Activated CD8-positive, alpha-beta T cell treated with anti-CD3 and anti-CD28 coated beads, Interleukin-2, amount 10 ng/mL, durations not matched to agents 7 days and 5 days (primary cell): ENCODE measurements around the gene TOGARAM1. TPM values are rescaled to one million over a fixed set of nuclear protein-coding genes. Genes with fewer than 3 reads are reported as not detected.
"Not testable (repeated sequence)": the region's sequence is repeated elsewhere in the genome, so short reads cannot be mapped to it uniquely, and the experiment has no call there.

ENCODE experiments used
- ATAC-seq: fragments of 150-1000 bp; cut with Tn5 transposase; one replicate; pipeline ENCODE4 v1.10.0; 2021; ENCODE audit warnings: moderate library complexity
- CTCF ChIA-PET: fragments of 350-600 bp; sonication (Branson Sonifier 250); formaldehyde crosslinking; loops from one replicate; lab custom pipeline; 2021; ENCODE audit warnings: antibody characterized with exemption; lab: Charles Lee
- POLR2A ChIA-PET: fragments of 350-600 bp; sonication (Branson Sonifier 250); formaldehyde crosslinking; loops from one replicate; lab custom pipeline; 2021; ENCODE audit warnings: antibody characterized with exemption; lab: Charles Lee
- DNase-seq: peaks from one replicate; pipeline ENCODE4 v3.0.0-alpha.2; 2020
- H3K27ac Mint-ChIP-seq: one replicate; pipeline ENCODE4 v1.8.0; 2021; ENCODE audit warnings: mild to moderate bottlenecking, mixed read lengths
- H3K27me3 Mint-ChIP-seq: one replicate; pipeline ENCODE4 v1.8.0; 2021; ENCODE audit warnings: low read depth, mixed read lengths
- H3K36me3 Mint-ChIP-seq: one replicate; pipeline ENCODE4 v1.8.0; 2021; ENCODE audit warnings: low read depth, mixed read lengths
- H3K4me1 Mint-ChIP-seq: one replicate; pipeline ENCODE4 v1.8.0; 2021; ENCODE audit warnings: low read depth, mixed read lengths
- H3K4me3 Mint-ChIP-seq: one replicate; pipeline ENCODE4 v1.8.0; 2021; ENCODE audit warnings: mild to moderate bottlenecking, mixed read lengths
- H3K9me3 Mint-ChIP-seq: one replicate; pipeline ENCODE4 v1.8.0; 2022; ENCODE audit warnings: mixed read lengths; ENCODE audit not compliant: insufficient read depth
- total RNA-seq, 2 experiments: library from RNA; stranded (reverse); gene quantifications; one replicate each; pipeline ENCODE4 v1.2.3, GENCODE V29; 2021

The TOGARAM1 gene
- total RNA-seq, 2 experiments from 2014 or later = 8.9 to 9.5 TPM

- Mint-ChIP-seq H3K9me3 (no peaks in the 10 kb centered on the region), H3K4me3 (no peak overlapping the region), H3K4me1 (no peaks in the 10 kb centered on the region), H3K36me3 (peaks cover 2% of the 10 kb centered on the region), H3K27me3 (no peaks in the 10 kb centered on the region), H3K27ac (no peak overlapping the region)
- CTCF ChIA-PET = interaction anchor here (0.6 kb wide), 1 partner anchor 13 kb away, joined by 3 read pairs; no protein-coding TSS in a partner anchor
- DNase-seq (no peak), ATAC-seq (no peak)
- POLR2A ChIA-PET = no interaction called here
Observed at GRCh38 chr14:45073231-45073879, 111.4 kb downstream of the TOGARAM1 start.

GRCh38 chr14:45078323-45078722 lies 116.3 kb downstream of the TOGARAM1 start:
- ATAC-seq = no peak
- Mint-ChIP-seq H3K27ac (no peak overlapping the region), H3K27me3 (no peaks in the 10 kb centered on the region), H3K36me3 (no peaks in the 10 kb centered on the region), H3K4me1 (peaks cover 11% of the 10 kb centered on the region), H3K4me3 (no peak overlapping the region), H3K9me3 (no peaks in the 10 kb centered on the region)
- ChIA-PET POLR2A (interaction anchor here (1.0 kb wide), 1 partner anchor 116 kb away, joined by 3 read pairs; the partner anchor contains the start of genes KLHL28 and TOGARAM1), CTCF (no interaction called here)
- DNase-seq = no peak

- CTCF ChIA-PET = not testable (repeated sequence)
Observed at GRCh38 chr14:45080416-45080968, 118.5 kb downstream of the TOGARAM1 start.

GRCh38 chr14:45081096-45081495 lies 119.1 kb downstream of the TOGARAM1 start:
- H3K27ac Mint-ChIP-seq, ATAC-seq, H3K4me3 Mint-ChIP-seq, H3K27me3 Mint-ChIP-seq, H3K9me3 Mint-ChIP-seq, CTCF ChIA-PET, DNase-seq, H3K36me3 Mint-ChIP-seq: not testable (repeated sequence)
- POLR2A ChIA-PET = interaction anchor here (0.7 kb wide), 1 partner anchor 42 kb away, joined by 5 read pairs; no protein-coding TSS in a partner anchor
- H3K4me1 Mint-ChIP-seq = peaks cover 28% of the 10 kb centered on the region

More at GRCh38 chr14:45080416-45080968, 118.5 kb downstream of the TOGARAM1 start:
- H3K36me3 Mint-ChIP-seq, DNase-seq, POLR2A ChIA-PET, H3K4me3 Mint-ChIP-seq, H3K27me3 Mint-ChIP-seq, H3K27ac Mint-ChIP-seq, H3K9me3 Mint-ChIP-seq, ATAC-seq: not testable (repeated sequence)
- H3K4me1 Mint-ChIP-seq = peaks cover 22% of the 10 kb centered on the region

GRCh38 chr14:45082420-45082819 lies 120.4 kb downstream of the TOGARAM1 start:
- no peak overlapping the region for H3K4me3 Mint-ChIP-seq
- POLR2A ChIA-PET = no interaction called here

GRCh38 chr14:45083617-45083975 lies 121.6 kb downstream of the TOGARAM1 start:
- Mint-ChIP-seq H3K9me3 (no peaks in the 10 kb centered on the region), H3K27me3 (no peaks in the 10 kb centered on the region), H3K4me3 (peak overlapping the region; percentile 94), H3K36me3 (peaks cover 10% of the 10 kb centered on the region), H3K4me1 (peaks cover 46% of the 10 kb centered on the region), H3K27ac (peak overlapping the region; percentile 57)
- ChIA-PET CTCF (interaction anchor here (2.6 kb wide), 1 partner anchor 52 kb away, joined by 8 read pairs; the partner anchor contains the start of gene FANCM), POLR2A (interaction anchor here (1.5 to 1.6 kb wide), 2 partner anchors 52 to 122 kb away, joined by 6 to 13 read pairs; partner anchors contain the start of genes FANCM, KLHL28 and TOGARAM1)
- ATAC-seq = no peak
- no peak for DNase-seq

More at GRCh38 chr14:45082420-45082819, 120.4 kb downstream of the TOGARAM1 start:
- Mint-ChIP-seq H3K27me3 (no peaks in the 10 kb centered on the region), H3K4me1 (peaks cover 38% of the 10 kb centered on the region), H3K9me3 (no peaks in the 10 kb centered on the region), H3K36me3 (peaks cover 10% of the 10 kb centered on the region), H3K27ac (no peak overlapping the region)
- DNase-seq (no peak), ATAC-seq (no peak)
- CTCF ChIA-PET = no interaction called here

- H3K36me3 Mint-ChIP-seq = peaks cover 13% of the 10 kb centered on the region
- DNase-seq = peak; percentile 95
- POLR2A ChIA-PET = interaction anchor here (0.8 to 1.6 kb wide), 3 partner anchors 50 to 122 kb away, joined by 3 to 13 read pairs (median 6); partner anchors contain the start of genes FANCM, FKBP3, KLHL28 and TOGARAM1
- peak; percentile 97 for ATAC-seq
- CTCF ChIA-PET = interaction anchor here (1.9 to 2.6 kb wide), 2 partner anchors 52 to 123 kb away, joined by 3 to 8 read pairs; partner anchors contain the start of genes FANCM and KLHL28
- H3K9me3 Mint-ChIP-seq = no peaks in the 10 kb centered on the region
- H3K27me3 Mint-ChIP-seq = no peaks in the 10 kb centered on the region
- H3K27ac Mint-ChIP-seq = peak within 1 kb of the TSS; percentile 95
- peaks cover 50% of the 10 kb centered on the region for H3K4me1 Mint-ChIP-seq
- H3K4me3 Mint-ChIP-seq = peak within 1 kb of the TSS; percentile 94
Observed at GRCh38 chr14:45083976-45084722, 122.2 kb downstream of the TOGARAM1 start, which contains the start of gene PRPF39. TSS of gene PRPF39 (plus strand) at chr14:45084116. CDS start at chr14:45095240, 11,124 bp downstream.

GRCh38 chr14:45084946-45085346 lies 123.0 kb downstream of the TOGARAM1 start:
- Mint-ChIP-seq H3K27me3 (no peaks in the 10 kb centered on the region), H3K9me3 (no peaks in the 10 kb centered on the region), H3K4me1 (peaks cover 58% of the 10 kb centered on the region), H3K36me3 (peaks cover 13% of the 10 kb centered on the region), H3K27ac (peak overlapping the region; percentile 79), H3K4me3 (peak overlapping the region; percentile 94)
- ATAC-seq (no peak), DNase-seq (no peak)
- ChIA-PET CTCF (interaction anchor here (0.9 to 2.6 kb wide), 3 partner anchors 51 to 168 kb away, joined by 3 to 8 read pairs (median 3); partner anchors contain the start of genes FANCM, KLHL28 and MIS18BP1), POLR2A (interaction anchor here (1.5 to 1.6 kb wide), 2 partner anchors 51 to 123 kb away, joined by 6 to 13 read pairs; partner anchors contain the start of genes FANCM, KLHL28 and TOGARAM1)

- Mint-ChIP-seq H3K4me3 (no peak overlapping the region), H3K27me3 (no peaks in the 10 kb centered on the region), H3K4me1 (peaks cover 49% of the 10 kb centered on the region), H3K9me3 (no peaks in the 10 kb centered on the region), H3K36me3 (peaks cover 23% of the 10 kb centered on the region), H3K27ac (no peak overlapping the region)
- ChIA-PET CTCF (interaction anchor here (0.9 to 1.2 kb wide), 2 partner anchors 15 to 128 kb away, joined by 3 read pairs; partner anchors contain the start of genes KLHL28 and TOGARAM1), POLR2A (interaction anchor here (1.0 kb wide), 1 partner anchor 128 kb away, joined by 6 read pairs; the partner anchor contains the start of genes KLHL28 and TOGARAM1)
- DNase-seq (no peak), ATAC-seq (peak; percentile 64)
Observed at GRCh38 chr14:45089813-45090212, 127.8 kb downstream of the TOGARAM1 start.

- Mint-ChIP-seq H3K4me3 (no peak overlapping the region), H3K4me1 (peaks cover 33% of the 10 kb centered on the region), H3K27ac (no peak overlapping the region), H3K27me3 (no peaks in the 10 kb centered on the region), H3K9me3 (no peaks in the 10 kb centered on the region), H3K36me3 (peaks cover 34% of the 10 kb centered on the region)
- POLR2A ChIA-PET = no interaction called here
- CTCF ChIA-PET = no interaction called here
- DNase-seq (no peak), ATAC-seq (no peak)
Observed at GRCh38 chr14:45091710-45092109, 129.7 kb downstream of the TOGARAM1 start.

GRCh38 chr14:45094275-45094674 lies 132.3 kb downstream of the TOGARAM1 start:
- peaks cover 47% of the 10 kb centered on the region for H3K36me3 Mint-ChIP-seq
- peaks cover 13% of the 10 kb centered on the region for H3K4me1 Mint-ChIP-seq
- ChIA-PET POLR2A (no interaction called here), CTCF (no interaction called here)
- no peaks in the 10 kb centered on the region for H3K27me3 Mint-ChIP-seq
- H3K4me3 Mint-ChIP-seq = no peak overlapping the region
- H3K27ac Mint-ChIP-seq = no peak overlapping the region
- no peaks in the 10 kb centered on the region for H3K9me3 Mint-ChIP-seq
- DNase-seq (no peak), ATAC-seq (no peak)
